Measurements from ENCODE around the gene CSNK1G1.

Gene CSNK1G1

GRCh38 chr15:64286473-64286872 lies 69.5 kb downstream of the CSNK1G1 start:
- peaks cover 9% of the 10 kb centered on the region for H3K79me2 ChIP-seq
- H3K9ac ChIP-seq = no peak overlapping the region
- no peak overlapping the region for H3K4me2 ChIP-seq (ENCODE audit: low read length)
- H3K27ac ChIP-seq = no peak overlapping the region
- TF ChIP-seq CTCF (IDR thresholded peaks at IDR 0.05) = no peak
- H3K4me1 ChIP-seq = no peaks in the 10 kb centered on the region
- no peaks in the 10 kb centered on the region for H3K27me3 ChIP-seq (ENCODE audit: control insufficient read depth, insufficient read depth, low read length)
- H3K36me3 ChIP-seq (ENCODE audit: control insufficient read depth, insufficient read depth, low read length) = no peaks in the 10 kb centered on the region
- no peaks in the 10 kb centered on the region for H3K9me3 ChIP-seq (ENCODE audit: control insufficient read depth, low read length)
- H2AFZ ChIP-seq = no peak overlapping the region
- H3K4me3 ChIP-seq (ENCODE audit: low read depth, low read length) = no peak overlapping the region

GRCh38 chr15:64285871-64286270 lies 70.1 kb downstream of the CSNK1G1 start:
- no peak overlapping the region for H2AFZ ChIP-seq

GRCh38 chr15:64285150-64285549 lies 70.8 kb downstream of the CSNK1G1 start:
- Histone ChIP-seq H3K4me1 (no peaks in the 10 kb centered on the region), H3K27ac (no peak overlapping the region), H3K79me2 (peaks cover 9% of the 10 kb centered on the region), H3K9ac (no peak overlapping the region), H3K4me3 (ENCODE audit: low read depth, low read length) (no peak overlapping the region), H3K36me3 (ENCODE audit: control insufficient read depth, insufficient read depth, low read length) (no peaks in the 10 kb centered on the region), H3K9me3 (ENCODE audit: control insufficient read depth, low read length) (no peaks in the 10 kb centered on the region), H3K4me2 (ENCODE audit: low read length) (no peak overlapping the region), H3K27me3 (ENCODE audit: control insufficient read depth, insufficient read depth, low read length) (no peaks in the 10 kb centered on the region), H2AFZ (no peak overlapping the region)
- no peak for TF ChIP-seq CTCF (IDR thresholded peaks at IDR 0.05)

More at GRCh38 chr15:64285871-64286270, 70.1 kb downstream of the CSNK1G1 start:
- Histone ChIP-seq H3K9me3 (ENCODE audit: control insufficient read depth, low read length) (no peaks in the 10 kb centered on the region), H3K27ac (no peak overlapping the region), H3K9ac (no peak overlapping the region), H3K36me3 (ENCODE audit: control insufficient read depth, insufficient read depth, low read length) (no peaks in the 10 kb centered on the region), H3K4me2 (ENCODE audit: low read length) (no peak overlapping the region), H3K4me1 (no peaks in the 10 kb centered on the region), H3K79me2 (peaks cover 9% of the 10 kb centered on the region), H3K27me3 (ENCODE audit: control insufficient read depth, insufficient read depth, low read length) (no peaks in the 10 kb centered on the region), H3K4me3 (ENCODE audit: low read depth, low read length) (no peak overlapping the region)
- TF ChIP-seq CTCF (IDR thresholded peaks at IDR 0.05) = no peak

- Histone ChIP-seq H3K9ac (no peak overlapping the region), H3K4me2 (ENCODE audit: low read length) (no peak overlapping the region), H3K79me2 (peaks cover 9% of the 10 kb centered on the region), H3K4me3 (ENCODE audit: low read depth, low read length) (no peak overlapping the region), H3K27ac (no peak overlapping the region), H3K27me3 (ENCODE audit: control insufficient read depth, insufficient read depth, low read length) (no peaks in the 10 kb centered on the region), H3K36me3 (ENCODE audit: control insufficient read depth, insufficient read depth, low read length) (no peaks in the 10 kb centered on the region), H3K4me1 (no peaks in the 10 kb centered on the region), H3K9me3 (ENCODE audit: control insufficient read depth, low read length) (no peaks in the 10 kb centered on the region), H2AFZ (no peak overlapping the region)
- TF ChIP-seq CTCF (IDR thresholded peaks at IDR 0.05) = no peak
Observed at GRCh38 chr15:64284042-64284441, 71.9 kb downstream of the CSNK1G1 start.

GRCh38 chr15:64282701-64283100 lies 73.3 kb downstream of the CSNK1G1 start:
- Histone ChIP-seq H3K4me1 (no peaks in the 10 kb centered on the region), H2AFZ (no peak overlapping the region), H3K27ac (no peak overlapping the region), H3K27me3 (ENCODE audit: control insufficient read depth, insufficient read depth, low read length) (no peaks in the 10 kb centered on the region), H3K4me2 (ENCODE audit: low read length) (no peak overlapping the region), H3K79me2 (peaks cover 6% of the 10 kb centered on the region), H3K4me3 (ENCODE audit: low read depth, low read length) (no peak overlapping the region), H3K9ac (no peak overlapping the region), H3K36me3 (ENCODE audit: control insufficient read depth, insufficient read depth, low read length) (no peaks in the 10 kb centered on the region), H3K9me3 (ENCODE audit: control insufficient read depth, low read length) (no peaks in the 10 kb centered on the region)
- TF ChIP-seq CTCF (IDR thresholded peaks at IDR 0.05) = no peak
